ENCODE data around the gene SNRNP200. TPM values are rescaled to one million over a fixed set of nuclear protein-coding genes. Genes with fewer than 3 reads are reported as not detected.
A peak's percentile ranks its signal among the peaks of the same experiment; 100 is the strongest.

SNRNP200 gene
- total and polyA plus RNA-seq, 11 donors, result 38.8 to 85.5 (median 66.6) TPM

DNA sequence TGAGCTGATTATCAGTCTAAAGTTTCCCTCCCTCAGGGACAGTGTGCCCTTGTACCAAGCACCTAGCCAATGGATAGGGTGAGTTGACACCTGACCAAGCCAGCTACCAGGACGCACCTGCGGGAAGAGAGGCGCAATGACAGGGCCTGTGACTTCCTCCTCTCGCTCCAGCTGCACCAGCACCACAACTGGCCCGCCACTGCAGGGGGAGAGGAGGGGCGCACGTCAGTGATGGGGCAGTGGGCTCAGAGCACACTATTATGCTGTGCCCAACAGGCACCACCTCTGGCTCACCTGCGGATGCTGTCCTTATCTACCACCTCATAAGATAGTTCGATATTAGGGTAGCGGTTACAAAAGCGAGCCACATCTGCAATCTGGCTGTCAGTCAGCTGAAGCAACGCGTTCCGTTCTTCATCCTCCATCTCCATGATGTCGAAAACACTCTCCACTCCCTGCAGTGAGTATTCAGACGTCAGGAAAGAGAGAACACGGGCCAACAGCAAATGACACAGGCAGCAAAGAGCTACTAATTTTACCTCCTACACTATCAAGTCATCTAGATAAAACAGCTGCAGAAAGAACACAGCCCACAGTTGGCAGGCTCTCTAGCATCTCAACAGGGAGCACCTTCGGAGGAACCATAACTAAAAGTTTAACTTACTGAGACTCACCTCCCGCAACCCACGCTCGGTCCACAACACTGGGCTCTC lies 28.4 kb downstream of the SNRNP200 start:
- no peak overlapping the region for H3K4me3 ChIP-seq
- H3K36me3 ChIP-seq, result peaks cover 2 to 100% (median 99%) of the 10 kb centered on the region in 9 donors
- no peaks in the 10 kb centered on the region for H3K27me3 ChIP-seq
- H3K4me1 ChIP-seq, result no peaks in the 10 kb centered on the region
- 89 to 92% (median 90%) methylated on average over 21 of the region's 21 CpGs for WGBS, 4 donors
- DNase-seq, result no peak
- H3K27ac ChIP-seq, result no peak overlapping the region
- no peak for TF ChIP-seq POLR2A (IDR thresholded peaks at IDR 0.05)
- no peak for TF ChIP-seq CTCF (IDR thresholded peaks at IDR 0.05)
- peak in 1 of 4 donors; percentile 12 for ATAC-seq
- no peaks in the 10 kb centered on the region for H3K9me3 ChIP-seq
- intact Hi-C loops (cut with DNase I), result no loop called here

GRCh38 chr2:96274355-96275056 lies 30.8 kb downstream of the SNRNP200 start:
- no peaks in the 10 kb centered on the region for H3K27me3 ChIP-seq
- ATAC-seq (peak in 1 of 4 donors; percentile 8), DNase-seq (no peak)
- WGBS, 4 donors, result 81 to 85% (median 82%) methylated on average over 7 of the region's 7 CpGs
- no peak overlapping the region for H3K27ac ChIP-seq
- H3K9me3 ChIP-seq, result no peaks in the 10 kb centered on the region
- H3K36me3 ChIP-seq, result peaks cover 2 to 100% (median 99%) of the 10 kb centered on the region in 9 donors
- no peak overlapping the region for H3K4me3 ChIP-seq
- no peaks in the 10 kb centered on the region for H3K4me1 ChIP-seq
- intact Hi-C loops (cut with DNase I), result no loop called here
- TF ChIP-seq CTCF (IDR thresholded peaks at IDR 0.05), result no peak
- no peak for TF ChIP-seq POLR2A (IDR thresholded peaks at IDR 0.05)

- no peak for ATAC-seq
- no peak for DNase-seq
- Histone ChIP-seq H3K4me1 (no peaks in the 10 kb centered on the region), H3K4me3 (no peak overlapping the region), H3K27ac (no peak overlapping the region), H3K36me3 (peaks cover 2 to 100% (median 99%) of the 10 kb centered on the region in 9 donors), H3K27me3 (no peaks in the 10 kb centered on the region), H3K9me3 (no peaks in the 10 kb centered on the region)
- 74 to 79% (median 77%) methylated on average over 3 of the region's 3 CpGs for WGBS, 4 donors
- intact Hi-C loops (cut with DNase I), result no loop called here
- TF ChIP-seq CTCF (IDR thresholded peaks at IDR 0.05), result no peak
- TF ChIP-seq POLR2A (IDR thresholded peaks at IDR 0.05), result no peak
Observed at GRCh38 chr2:96273763-96274162, 31.6 kb downstream of the SNRNP200 start.

GRCh38 chr2:96271995-96272394 lies 33.4 kb downstream of the SNRNP200 start:
- 76 to 88% (median 86%) methylated on average over 3 of the region's 3 CpGs for WGBS, 4 donors
- no peak overlapping the region for H3K4me3 ChIP-seq
- ATAC-seq (no peak), DNase-seq (no peak)
- intact Hi-C loops (cut with DNase I), result no loop called here
- no peaks in the 10 kb centered on the region for H3K9me3 ChIP-seq
- no peak for TF ChIP-seq POLR2A (IDR thresholded peaks at IDR 0.05)
- peak in 1 of 12 donors; percentile 13 for TF ChIP-seq CTCF (IDR thresholded peaks at IDR 0.05)
- peaks cover 0 to 98% (median 97%) of the 10 kb centered on the region in 9 donors for H3K36me3 ChIP-seq
- H3K4me1 ChIP-seq, result peaks cover 0 to 11% (median 7%) of the 10 kb centered on the region in 12 donors
- no peaks in the 10 kb centered on the region for H3K27me3 ChIP-seq
- H3K27ac ChIP-seq, result no peak overlapping the region
